Measurements from ENCODE around the gene DDX3X.

The DDX3X gene

GRCh38 chrX:41333744-41334362 lies at the start of gene DDX3X (continued):
- no peak for TF ChIP-seq ZNF76 (tag by site-specific recombination; IDR thresholded peaks at IDR 0.05; ENCODE audit: borderline replicate concordance, low read depth)
- no peak for TF ChIP-seq PRDM10 (tag by site-specific recombination; IDR thresholded peaks at IDR 0.05)
- TF ChIP-seq ZNF274 (IDR thresholded peaks at IDR 0.05; ENCODE audit: low read length) = no peak
- no peak for TF ChIP-seq ZNF274 (tag by site-specific recombination; IDR thresholded peaks at IDR 0.05; ENCODE audit: borderline replicate concordance)
- TF ChIP-seq HOXD13 (CRISPR knock-in tag; IDR thresholded peaks at IDR 0.05; ENCODE audit: borderline replicate concordance) = no peak
- no peak for TF ChIP-seq ZNF544 (tag by site-specific recombination; IDR thresholded peaks at IDR 0.05)
- TF ChIP-seq KLF17 (tag by site-specific recombination; IDR thresholded peaks at IDR 0.05) = no peak; the same call in 1 of the 2 replicates
- no peak for TF ChIP-seq SCRT2 (tag by site-specific recombination; IDR thresholded peaks at IDR 0.05)
- TF ChIP-seq KLF7 (tag by site-specific recombination; IDR thresholded peaks at IDR 0.05; ENCODE audit: borderline replicate concordance) = 0 out of 2 replicates have a peak, but pooled peaks have one; percentile 11
- TF ChIP-seq ZNF175 (tag by site-specific recombination; IDR thresholded peaks at IDR 0.05) = no peak
- TF ChIP-seq ZNF146 (tag by site-specific recombination; IDR thresholded peaks at IDR 0.05) = no peak; the same call in 1 of the 2 replicates
- TF ChIP-seq ZNF140 (tag by site-specific recombination; IDR thresholded peaks at IDR 0.05) = no peak
- TF ChIP-seq ZNF501 (tag by site-specific recombination; IDR thresholded peaks at IDR 0.05) = no peak
- TF ChIP-seq KLF16 (tag by site-specific recombination; IDR thresholded peaks at IDR 0.05) = no peak
- TF ChIP-seq EGR2 (tag by site-specific recombination; IDR thresholded peaks at IDR 0.05; ENCODE audit: low read depth) = no peak
- TF ChIP-seq ZNF449 (tag by site-specific recombination; IDR thresholded peaks at IDR 0.05) = no peak
- TF ChIP-seq ZNF324 (tag by site-specific recombination; IDR thresholded peaks at IDR 0.05) = no peak
- peak; percentile 58 for TF ChIP-seq CTCF (tag by site-specific recombination; IDR thresholded peaks at IDR 0.05)
- TF ChIP-seq ZNF549 (tag by site-specific recombination; IDR thresholded peaks at IDR 0.05) = no peak
- no peak for TF ChIP-seq GFI1B (tag by site-specific recombination; IDR thresholded peaks at IDR 0.05)
- no peak for TF ChIP-seq ZNF354C (tag by site-specific recombination; IDR thresholded peaks at IDR 0.05; ENCODE audit: borderline replicate concordance, low read depth)
- TF ChIP-seq PBX3 (CRISPR knock-in tag; IDR thresholded peaks at IDR 0.05) = 0 out of 2 replicates have a peak, but pooled peaks have one; percentile 66
- TF ChIP-seq ZNF645 (tag by site-specific recombination; IDR thresholded peaks at IDR 0.05) = no peak; the same call in 1 of the 2 replicates
- TF ChIP-seq ZIC2 (tag by site-specific recombination; IDR thresholded peaks at IDR 0.05) = no peak
- TF ChIP-seq SP3 (tag by site-specific recombination; IDR thresholded peaks at IDR 0.05) = no peak
- no peak for TF ChIP-seq BCL6B (tag by site-specific recombination; IDR thresholded peaks at IDR 0.05)
- TF ChIP-seq WT1 (tag by site-specific recombination; IDR thresholded peaks at IDR 0.05) = no peak; the same call in 1 of the 2 replicates
- TF ChIP-seq ZBTB17 (tag by site-specific recombination; IDR thresholded peaks at IDR 0.05) = peak; percentile 90
- no peak for TF ChIP-seq ZNF23 (tag by site-specific recombination; IDR thresholded peaks at IDR 0.05; ENCODE audit: borderline replicate concordance)

Data from HEK293 (cell line).